Panc1 (cell line): ENCODE results near the gene DDX1.

Experiments used
- POLR2AphosphoS5 ChIP-seq: IDR thresholded peaks from 2 replicates; pipeline ENCODE4 v1.6.1; 2012; ENCODE audit warnings: mild to moderate bottlenecking, low read depth, low read length, moderate library complexity
- TF ChIP-seq, protein P1 (sequence below): fragments of 450-650 bp; IDR thresholded peaks from 2 replicates; pipeline ENCODE4 v1.5.1; 2017; ENCODE audit warnings: mild to moderate bottlenecking

DNA sequence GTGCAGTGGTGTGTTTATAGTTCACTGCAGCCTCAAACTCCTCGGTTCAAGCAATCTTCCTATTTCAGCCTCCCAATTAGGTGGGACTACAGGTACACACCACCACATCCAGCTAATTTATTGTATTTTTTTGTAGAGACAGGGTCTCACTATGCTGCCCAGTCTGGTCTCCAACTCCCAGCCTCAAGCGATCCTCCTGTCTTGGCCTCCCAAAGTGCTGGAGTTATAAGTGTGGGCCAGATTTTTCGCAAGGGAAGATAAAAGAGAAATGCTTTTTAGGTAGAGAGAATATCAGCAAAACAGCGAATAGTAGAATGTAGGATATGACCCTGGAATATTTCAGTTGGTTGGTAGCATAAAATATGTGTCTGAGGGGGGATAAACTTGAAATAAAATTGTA is 4.3 kb downstream of the DDX1 start:
- no peak for TF ChIP-seq POLR2AphosphoS5
- TF ChIP-seq, protein P1, sequence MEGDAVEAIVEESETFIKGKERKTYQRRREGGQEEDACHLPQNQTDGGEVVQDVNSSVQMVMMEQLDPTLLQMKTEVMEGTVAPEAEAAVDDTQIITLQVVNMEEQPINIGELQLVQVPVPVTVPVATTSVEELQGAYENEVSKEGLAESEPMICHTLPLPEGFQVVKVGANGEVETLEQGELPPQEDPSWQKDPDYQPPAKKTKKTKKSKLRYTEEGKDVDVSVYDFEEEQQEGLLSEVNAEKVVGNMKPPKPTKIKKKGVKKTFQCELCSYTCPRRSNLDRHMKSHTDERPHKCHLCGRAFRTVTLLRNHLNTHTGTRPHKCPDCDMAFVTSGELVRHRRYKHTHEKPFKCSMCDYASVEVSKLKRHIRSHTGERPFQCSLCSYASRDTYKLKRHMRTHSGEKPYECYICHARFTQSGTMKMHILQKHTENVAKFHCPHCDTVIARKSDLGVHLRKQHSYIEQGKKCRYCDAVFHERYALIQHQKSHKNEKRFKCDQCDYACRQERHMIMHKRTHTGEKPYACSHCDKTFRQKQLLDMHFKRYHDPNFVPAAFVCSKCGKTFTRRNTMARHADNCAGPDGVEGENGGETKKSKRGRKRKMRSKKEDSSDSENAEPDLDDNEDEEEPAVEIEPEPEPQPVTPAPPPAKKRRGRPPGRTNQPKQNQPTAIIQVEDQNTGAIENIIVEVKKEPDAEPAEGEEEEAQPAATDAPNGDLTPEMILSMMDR, result no peak
